Measurements from ENCODE around the gene GAS7.

DNA sequence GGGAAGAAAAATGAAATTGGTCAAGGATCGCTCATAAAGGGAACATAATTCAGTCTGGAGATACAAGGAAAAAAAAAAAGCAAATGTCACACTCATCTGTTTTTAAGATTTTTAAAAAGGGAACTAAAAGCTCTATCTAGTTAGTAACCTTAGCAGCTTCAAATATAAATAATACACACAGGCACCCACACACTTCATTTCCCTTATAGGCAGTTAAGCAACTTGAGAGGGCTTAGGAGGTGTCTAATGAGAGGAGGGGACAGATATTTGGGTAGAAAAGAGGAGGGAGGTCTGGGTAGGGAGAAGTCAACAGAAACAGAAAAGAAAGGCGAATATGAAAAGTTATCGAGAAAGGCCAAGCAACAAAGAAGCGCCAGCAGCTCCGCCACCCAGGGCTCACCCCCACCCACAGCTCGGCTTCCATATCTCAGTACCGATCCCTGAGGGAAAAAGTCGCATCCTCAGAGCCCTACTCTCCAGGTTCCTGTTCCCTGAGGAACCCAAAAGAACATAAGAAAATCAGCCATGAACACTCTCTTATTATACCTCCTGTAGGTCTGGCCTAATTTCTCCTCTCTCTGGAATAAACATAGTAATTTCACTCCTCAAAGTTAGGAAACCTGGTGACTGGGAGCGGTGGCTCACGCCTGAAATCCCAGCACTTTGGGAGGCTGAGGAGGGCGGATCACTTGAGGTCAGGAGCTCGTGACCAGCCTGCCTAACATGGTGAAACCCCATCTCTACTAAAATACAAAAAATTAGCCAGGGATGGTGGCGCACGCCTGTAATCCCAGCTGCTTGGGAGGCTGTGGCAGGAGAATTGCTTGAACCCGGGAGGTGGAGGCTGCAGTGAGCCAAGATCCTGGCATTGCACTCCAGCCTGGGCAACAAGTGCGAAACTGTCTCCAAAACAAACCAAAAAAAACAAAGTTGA is 223.7 kb downstream of the GAS7 start:
- TF ChIP-seq, protein P1, sequence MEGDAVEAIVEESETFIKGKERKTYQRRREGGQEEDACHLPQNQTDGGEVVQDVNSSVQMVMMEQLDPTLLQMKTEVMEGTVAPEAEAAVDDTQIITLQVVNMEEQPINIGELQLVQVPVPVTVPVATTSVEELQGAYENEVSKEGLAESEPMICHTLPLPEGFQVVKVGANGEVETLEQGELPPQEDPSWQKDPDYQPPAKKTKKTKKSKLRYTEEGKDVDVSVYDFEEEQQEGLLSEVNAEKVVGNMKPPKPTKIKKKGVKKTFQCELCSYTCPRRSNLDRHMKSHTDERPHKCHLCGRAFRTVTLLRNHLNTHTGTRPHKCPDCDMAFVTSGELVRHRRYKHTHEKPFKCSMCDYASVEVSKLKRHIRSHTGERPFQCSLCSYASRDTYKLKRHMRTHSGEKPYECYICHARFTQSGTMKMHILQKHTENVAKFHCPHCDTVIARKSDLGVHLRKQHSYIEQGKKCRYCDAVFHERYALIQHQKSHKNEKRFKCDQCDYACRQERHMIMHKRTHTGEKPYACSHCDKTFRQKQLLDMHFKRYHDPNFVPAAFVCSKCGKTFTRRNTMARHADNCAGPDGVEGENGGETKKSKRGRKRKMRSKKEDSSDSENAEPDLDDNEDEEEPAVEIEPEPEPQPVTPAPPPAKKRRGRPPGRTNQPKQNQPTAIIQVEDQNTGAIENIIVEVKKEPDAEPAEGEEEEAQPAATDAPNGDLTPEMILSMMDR (IDR thresholded peaks at IDR 0.05), result no peak
- TF ChIP-seq POLR2A (IDR thresholded peaks at IDR 0.05), result no peak
